Activated T-cell treated with anti-CD3 and anti-CD28 coated beads, Interleukin-2, amount 50 U/mL, for 24 hours (primary cell): ENCODE measurements around the gene PIK3R2.
"Not testable (repeated sequence)": the region's sequence is repeated elsewhere in the genome, so short reads cannot be mapped to it uniquely, and the experiment has no call there.

Experiments used
- DNase-seq: peaks from one replicate; pipeline ENCODE4 v3.0.0-alpha.2; 2020
- H3K27ac Mint-ChIP-seq: 2 replicates; pipeline ENCODE4 v1.8.0; 2020; ENCODE audit warnings: mild to moderate bottlenecking, mixed read lengths
- H3K27me3 Mint-ChIP-seq: 2 replicates; pipeline ENCODE4 v1.8.0; 2020; ENCODE audit warnings: mixed read lengths
- H3K36me3 Mint-ChIP-seq: 2 replicates; pipeline ENCODE4 v1.8.0; 2020; ENCODE audit warnings: low read depth, mixed read lengths
- H3K4me1 Mint-ChIP-seq: 2 replicates; pipeline ENCODE4 v1.8.0; 2020; ENCODE audit warnings: low read depth, mixed read lengths
- H3K4me3 Mint-ChIP-seq: 2 replicates; pipeline ENCODE4 v1.8.0; 2020; ENCODE audit warnings: mild to moderate bottlenecking, moderate library complexity, mixed read lengths
- H3K9me3 Mint-ChIP-seq: 2 replicates; pipeline ENCODE4 v1.8.0; 2020; ENCODE audit warnings: mixed read lengths

PIK3R2 gene

GRCh38 chr19:18152817-18153555 is at the start of gene PIK3R2:
PIK3R2 (plus strand) TSS chr19:18153163; CDS start chr19:18155880, 2,717 bp downstream.
- Mint-ChIP-seq H3K4me1 (peaks cover 28% of the 10 kb centered on the region), H3K9me3 (no peaks in the 10 kb centered on the region), H3K27ac (peak within 1 kb of the TSS; percentile 99)

GRCh38 chr19:18104793-18105131 is 48.2 kb upstream of the PIK3R2 start:
- Mint-ChIP-seq H3K4me1 (peaks cover 22% of the 10 kb centered on the region), H3K27ac (peak overlapping the region; percentile 77), H3K36me3 (no peaks in the 10 kb centered on the region), H3K9me3 (no peaks in the 10 kb centered on the region), H3K27me3 (no peaks in the 10 kb centered on the region), H3K4me3 (peak overlapping the region; percentile 74)
- no peak for DNase-seq

More at GRCh38 chr19:18152817-18153555, at the start of gene PIK3R2:
- Mint-ChIP-seq H3K4me3 (peak within 1 kb of the TSS; percentile 84), H3K36me3 (peaks cover 39% of the 10 kb centered on the region), H3K27me3 (no peaks in the 10 kb centered on the region)
- peak; percentile 100 for DNase-seq

GRCh38 chr19:18105259-18105658 is 47.7 kb upstream of the PIK3R2 start:
- not testable (repeated sequence) for H3K27me3 Mint-ChIP-seq, H3K4me3 Mint-ChIP-seq, H3K27ac Mint-ChIP-seq, H3K36me3 Mint-ChIP-seq, H3K9me3 Mint-ChIP-seq, DNase-seq
- H3K4me1 Mint-ChIP-seq, result peaks cover 20% of the 10 kb centered on the region

- H3K27me3 Mint-ChIP-seq, result no peaks in the 10 kb centered on the region
- peaks cover 25% of the 10 kb centered on the region for H3K4me1 Mint-ChIP-seq
- H3K27ac Mint-ChIP-seq, result no peak overlapping the region
Measured at GRCh38 chr19:18107235-18107634, 45.7 kb upstream of the PIK3R2 start.

GRCh38 chr19:18108897-18109296 is 44.1 kb upstream of the PIK3R2 start:
- Mint-ChIP-seq H3K27me3 (no peaks in the 10 kb centered on the region), H3K36me3 (peaks cover 2% of the 10 kb centered on the region), H3K4me1 (peaks cover 26% of the 10 kb centered on the region), H3K4me3 (peak overlapping the region; percentile 66), H3K27ac (peak overlapping the region; percentile 15), H3K9me3 (no peaks in the 10 kb centered on the region)
- DNase-seq, result no peak

More at GRCh38 chr19:18107235-18107634, 45.7 kb upstream of the PIK3R2 start:
- Mint-ChIP-seq H3K9me3 (no peaks in the 10 kb centered on the region), H3K4me3 (no peak overlapping the region), H3K36me3 (no peaks in the 10 kb centered on the region)
- no peak for DNase-seq

- peaks cover 2% of the 10 kb centered on the region for H3K36me3 Mint-ChIP-seq
- H3K4me1 Mint-ChIP-seq, result peaks cover 24% of the 10 kb centered on the region
- peak overlapping the region; percentile 15 for H3K27ac Mint-ChIP-seq
- DNase-seq, result no peak
- no peaks in the 10 kb centered on the region for H3K9me3 Mint-ChIP-seq
- H3K4me3 Mint-ChIP-seq, result peak overlapping the region; percentile 66
- no peaks in the 10 kb centered on the region for H3K27me3 Mint-ChIP-seq
Measured at GRCh38 chr19:18109341-18109732, 43.6 kb upstream of the PIK3R2 start.

- Mint-ChIP-seq H3K4me3 (peak overlapping the region; percentile 75), H3K4me1 (peaks cover 19% of the 10 kb centered on the region), H3K27me3 (no peaks in the 10 kb centered on the region), H3K9me3 (no peaks in the 10 kb centered on the region), H3K27ac (peak overlapping the region; percentile 15), H3K36me3 (peaks cover 3% of the 10 kb centered on the region)
- peak; percentile 82 for DNase-seq
Measured at GRCh38 chr19:18109733-18110608, 43.0 kb upstream of the PIK3R2 start.

- Mint-ChIP-seq H3K27ac (no peak overlapping the region), H3K4me1 (peaks cover 19% of the 10 kb centered on the region), H3K27me3 (no peaks in the 10 kb centered on the region), H3K9me3 (no peaks in the 10 kb centered on the region), H3K4me3 (peak overlapping the region; percentile 75), H3K36me3 (peaks cover 3% of the 10 kb centered on the region)
- no peak for DNase-seq
Measured at GRCh38 chr19:18110609-18111232, 42.2 kb upstream of the PIK3R2 start.

- Mint-ChIP-seq H3K9me3 (no peaks in the 10 kb centered on the region), H3K4me3 (no peak overlapping the region), H3K4me1 (peaks cover 26% of the 10 kb centered on the region), H3K27ac (peak overlapping the region; percentile 9), H3K36me3 (peaks cover 3% of the 10 kb centered on the region), H3K27me3 (no peaks in the 10 kb centered on the region)
- DNase-seq, result peak; percentile 88
Measured at GRCh38 chr19:18112989-18113478, 39.9 kb upstream of the PIK3R2 start.

- Mint-ChIP-seq H3K27ac (no peak overlapping the region), H3K4me1 (peaks cover 29% of the 10 kb centered on the region), H3K27me3 (no peaks in the 10 kb centered on the region), H3K9me3 (no peaks in the 10 kb centered on the region), H3K4me3 (no peak overlapping the region), H3K36me3 (peaks cover 6% of the 10 kb centered on the region)
- DNase-seq, result no peak
Measured at GRCh38 chr19:18113827-18114226, 39.1 kb upstream of the PIK3R2 start.

GRCh38 chr19:18114483-18114882 is 38.5 kb upstream of the PIK3R2 start:
- no peak overlapping the region for H3K4me3 Mint-ChIP-seq

GRCh38 chr19:18117364-18117691 is 35.6 kb upstream of the PIK3R2 start:
- Mint-ChIP-seq H3K27me3 (no peaks in the 10 kb centered on the region), H3K36me3 (peaks cover 19% of the 10 kb centered on the region), H3K4me1 (peaks cover 35% of the 10 kb centered on the region), H3K27ac (peak overlapping the region; percentile 90), H3K9me3 (no peaks in the 10 kb centered on the region), H3K4me3 (peak overlapping the region; percentile 72)
- no peak for DNase-seq

More at GRCh38 chr19:18114483-18114882, 38.5 kb upstream of the PIK3R2 start:
- Mint-ChIP-seq H3K27me3 (no peaks in the 10 kb centered on the region), H3K9me3 (no peaks in the 10 kb centered on the region), H3K36me3 (peaks cover 6% of the 10 kb centered on the region), H3K27ac (no peak overlapping the region), H3K4me1 (peaks cover 29% of the 10 kb centered on the region)
- DNase-seq, result no peak

- H3K9me3 Mint-ChIP-seq, result no peaks in the 10 kb centered on the region
- peak overlapping the region; percentile 91 for H3K27ac Mint-ChIP-seq
- H3K4me1 Mint-ChIP-seq, result peaks cover 32% of the 10 kb centered on the region
- DNase-seq, result peak; percentile 98
- H3K27me3 Mint-ChIP-seq, result no peaks in the 10 kb centered on the region
- H3K4me3 Mint-ChIP-seq, result peak overlapping the region; percentile 77
- H3K36me3 Mint-ChIP-seq, result peaks cover 24% of the 10 kb centered on the region
Measured at GRCh38 chr19:18117692-18118378, 35.1 kb upstream of the PIK3R2 start.

GRCh38 chr19:18118420-18119012 is 34.4 kb upstream of the PIK3R2 start:
- peak; percentile 40 for DNase-seq
- Mint-ChIP-seq H3K9me3 (no peaks in the 10 kb centered on the region), H3K4me1 (peaks cover 31% of the 10 kb centered on the region), H3K4me3 (peak overlapping the region; percentile 77), H3K36me3 (peaks cover 30% of the 10 kb centered on the region), H3K27me3 (no peaks in the 10 kb centered on the region), H3K27ac (peak overlapping the region; percentile 91)
